Measurements from ENCODE around the gene CNOT6. TPM values are rescaled to one million over a fixed set of nuclear protein-coding genes. Genes with fewer than 3 reads are reported as not detected.
"Not testable (repeated sequence)": the region's sequence is repeated elsewhere in the genome, so short reads cannot be mapped to it uniquely, and the experiment has no call there.

The CNOT6 gene
- total RNA-seq, 3 donors from 2014 or later (not counting 1 experiment from before 2014, with no cell fraction given): 20.9 to 32.4 (median 26.1) TPM

- intact Hi-C loops (cut with micrococcal nuclease): loop anchor here (1.0 to 5.0 kb wide), 2 partner anchors 179 to 270 kb away; no protein-coding TSS in a partner anchor
- H3K27ac ChIP-seq (ENCODE audit: low read length): no peak overlapping the region
- peaks cover 5% of the 10 kb centered on the region for H3K4me1 ChIP-seq (ENCODE audit: control insufficient read depth, insufficient read depth, low read length)
- 72% methylated on average over 7 of the region's 7 CpGs for WGBS (ENCODE audit: insufficient coverage)
- ATAC-seq (no peak), DNase-seq (no peak)
- Mint-ChIP-seq H3K4me3 (no peak overlapping the region), H3K27ac (no peak overlapping the region), H3K4me1 (no peaks in the 10 kb centered on the region), H3K36me3 (no peaks in the 10 kb centered on the region), H3K27me3 (ENCODE audit: low read depth in 2 of 2) (peaks cover 7 to 10% of the 10 kb centered on the region in 2 donors), H3K9me3 (no peaks in the 10 kb centered on the region)
- H3K27me3 ChIP-seq (ENCODE audit: control insufficient read depth, insufficient read depth, low read length): no peaks in the 10 kb centered on the region
- H3K36me3 ChIP-seq (ENCODE audit: control insufficient read depth, insufficient read depth, low read length): no peaks in the 10 kb centered on the region
- no peak overlapping the region for H3K4me3 ChIP-seq (ENCODE audit: low read length)
- no peaks in the 10 kb centered on the region for H3K9me3 ChIP-seq (ENCODE audit: control insufficient read depth, insufficient read depth, low read length)
- TF ChIP-seq CTCF (IDR thresholded peaks at IDR 0.05): no peak
These were observed 22.3 kb upstream of the CNOT6 start for GRCh38 chr5:180471866-180472265.

GRCh38 chr5:180472269-180472668 is 21.9 kb upstream of the CNOT6 start:
- no peaks in the 10 kb centered on the region for H3K27me3 ChIP-seq (ENCODE audit: control insufficient read depth, insufficient read depth, low read length)
- no peak for DNase-seq
- no peak for TF ChIP-seq CTCF (IDR thresholded peaks at IDR 0.05)
- Mint-ChIP-seq H3K36me3 (no peaks in the 10 kb centered on the region), H3K4me1 (no peaks in the 10 kb centered on the region), H3K27me3 (ENCODE audit: low read depth in 2 of 2) (peaks cover 7 to 8% of the 10 kb centered on the region in 2 donors), H3K4me3 (no peak overlapping the region), H3K9me3 (no peaks in the 10 kb centered on the region), H3K27ac (no peak overlapping the region)
- no peaks in the 10 kb centered on the region for H3K9me3 ChIP-seq (ENCODE audit: control insufficient read depth, insufficient read depth, low read length)
- no peaks in the 10 kb centered on the region for H3K36me3 ChIP-seq (ENCODE audit: control insufficient read depth, insufficient read depth, low read length)
- H3K4me1 ChIP-seq (ENCODE audit: control insufficient read depth, insufficient read depth, low read length): peaks cover 5% of the 10 kb centered on the region
- no peak overlapping the region for H3K27ac ChIP-seq (ENCODE audit: low read length)
- H3K4me3 ChIP-seq (ENCODE audit: low read length): no peak overlapping the region
- intact Hi-C loops (cut with micrococcal nuclease): loop anchor here (5.0 kb wide), 1 partner anchor 270 kb away; no protein-coding TSS in a partner anchor
- no peak for ATAC-seq
- 71% methylated on average over 4 of the region's 4 CpGs for WGBS (ENCODE audit: insufficient coverage)

DNA sequence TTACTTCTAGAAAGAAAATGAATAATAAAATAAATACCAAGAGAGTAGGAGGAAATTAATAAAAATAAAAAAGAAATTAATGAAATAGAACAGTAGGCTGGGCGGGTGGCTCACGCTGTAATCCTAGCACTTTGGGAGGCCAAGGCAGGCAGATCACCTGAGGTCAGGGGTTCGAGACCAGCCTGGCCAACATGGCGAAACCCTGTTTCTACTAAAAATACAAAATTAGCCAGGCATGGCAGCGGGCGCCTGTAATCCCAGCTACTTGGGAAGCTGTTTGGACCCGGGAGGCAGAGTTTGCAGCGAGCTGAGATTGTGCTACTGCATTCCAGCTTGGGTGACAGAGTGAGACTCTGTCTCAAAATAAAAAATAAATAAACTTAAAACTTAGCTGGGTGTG is 20.8 kb upstream of the CNOT6 start:
- 94% methylated on average over 8 of the region's 8 CpGs for WGBS (ENCODE audit: insufficient coverage)
- intact Hi-C loops (cut with micrococcal nuclease): loop anchor here (5.0 kb wide), 1 partner anchor 271 kb away; no protein-coding TSS in a partner anchor
- not testable (repeated sequence) for H3K36me3 Mint-ChIP-seq

DNA sequence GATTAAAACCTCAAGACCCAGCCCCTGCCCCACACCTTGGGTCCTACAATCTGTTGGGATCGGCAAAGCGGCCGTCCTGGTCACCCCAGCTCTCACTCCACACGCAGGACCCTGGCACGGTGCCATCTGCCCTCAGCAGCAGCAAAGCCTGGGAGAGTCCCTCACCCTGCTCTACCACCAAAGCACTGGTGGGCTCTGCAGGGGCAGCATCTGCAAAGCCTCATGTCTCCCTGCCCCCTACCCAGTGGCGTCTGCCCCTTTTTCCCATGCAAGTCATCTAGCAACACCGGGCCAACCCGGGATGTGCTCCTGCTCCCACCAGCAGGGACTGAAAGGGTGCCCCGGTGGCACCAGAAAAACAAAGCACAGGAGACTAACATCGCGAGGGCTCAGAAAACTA is 19.6 kb upstream of the CNOT6 start:
- no peak overlapping the region for H3K27ac ChIP-seq (ENCODE audit: low read length)
- ATAC-seq (no peak), DNase-seq (no peak)
- Mint-ChIP-seq H3K9me3 (no peaks in the 10 kb centered on the region), H3K4me1 (no peaks in the 10 kb centered on the region), H3K4me3 (no peak overlapping the region), H3K36me3 (no peaks in the 10 kb centered on the region), H3K27me3 (ENCODE audit: low read depth in 2 of 2) (peaks cover 6 to 7% of the 10 kb centered on the region in 2 donors), H3K27ac (no peak overlapping the region)
- no peaks in the 10 kb centered on the region for H3K9me3 ChIP-seq (ENCODE audit: control insufficient read depth, insufficient read depth, low read length)
- no peaks in the 10 kb centered on the region for H3K27me3 ChIP-seq (ENCODE audit: control insufficient read depth, insufficient read depth, low read length)
- 91% methylated on average over 11 of the region's 11 CpGs for WGBS (ENCODE audit: insufficient coverage)
- intact Hi-C loops (cut with micrococcal nuclease): loop anchor here (5.0 kb wide), 1 partner anchor 272 kb away; no protein-coding TSS in a partner anchor
- TF ChIP-seq CTCF (IDR thresholded peaks at IDR 0.05): no peak
- H3K4me1 ChIP-seq (ENCODE audit: control insufficient read depth, insufficient read depth, low read length): peaks cover 5% of the 10 kb centered on the region
- H3K36me3 ChIP-seq (ENCODE audit: control insufficient read depth, insufficient read depth, low read length): no peaks in the 10 kb centered on the region
- no peak overlapping the region for H3K4me3 ChIP-seq (ENCODE audit: low read length)

More for the DNA sequence above, 20.8 kb upstream of the CNOT6 start:
- not testable (repeated sequence) for H3K27ac ChIP-seq (ENCODE audit: low read length); H3K27me3 ChIP-seq (ENCODE audit: control insufficient read depth, insufficient read depth, low read length); H3K4me1 Mint-ChIP-seq; H3K9me3 Mint-ChIP-seq; H3K4me3 ChIP-seq (ENCODE audit: low read length); H3K27ac Mint-ChIP-seq; H3K4me3 Mint-ChIP-seq; H3K36me3 ChIP-seq (ENCODE audit: control insufficient read depth, insufficient read depth, low read length); ATAC-seq; H3K9me3 ChIP-seq (ENCODE audit: control insufficient read depth, insufficient read depth, low read length); H3K27me3 Mint-ChIP-seq (ENCODE audit: low read depth in 2 of 2); DNase-seq; H3K4me1 ChIP-seq (ENCODE audit: control insufficient read depth, insufficient read depth, low read length)

GRCh38 chr5:180475969-180476524 is 18.1 kb upstream of the CNOT6 start:
- DNase-seq; intact Hi-C loops (cut with micrococcal nuclease); ATAC-seq; H3K4me1 ChIP-seq (ENCODE audit: control insufficient read depth, insufficient read depth, low read length); H3K4me3 ChIP-seq (ENCODE audit: low read length); H3K27me3 ChIP-seq (ENCODE audit: control insufficient read depth, insufficient read depth, low read length); H3K27ac Mint-ChIP-seq; H3K9me3 Mint-ChIP-seq; H3K4me1 Mint-ChIP-seq; H3K27ac ChIP-seq (ENCODE audit: low read length); H3K4me3 Mint-ChIP-seq; H3K9me3 ChIP-seq (ENCODE audit: control insufficient read depth, insufficient read depth, low read length); H3K36me3 Mint-ChIP-seq; H3K27me3 Mint-ChIP-seq (ENCODE audit: low read depth in 2 of 2); H3K36me3 ChIP-seq (ENCODE audit: control insufficient read depth, insufficient read depth, low read length): not testable (repeated sequence)
- WGBS (ENCODE audit: insufficient coverage): 94% methylated on average over 20 of the region's 20 CpGs
